Psoas muscle (tissue), 8 donors: ENCODE results near the gene SPECC1. TPM values are rescaled to one million over a fixed set of nuclear protein-coding genes. Genes with fewer than 3 reads are reported as not detected.

Experiments used
- ATAC-seq, 4 donors: fragments of 200-7000 bp; cut with Tn5 transposase; one replicate each; pipeline ENCODE4 v1.9.1; 2020; ENCODE audit warnings: moderate library complexity in 3 of 4, mild to moderate bottlenecking in 2 of 4
- DNase-seq, 2 donors: peaks; one replicate each; pipeline ENCODE4 v3.0.0-alpha.2; 2020
- H3K27ac ChIP-seq: fragments of 200-600 bp; one replicate; pipeline ENCODE4 v1.8.0; 2022
- H3K27me3 ChIP-seq, 3 donors: fragments of 200-600 bp in 1 of 3; one replicate each; pipeline versions ENCODE4 v1.6.1 to v1.8.0; 2013 to 2022; ENCODE audit warnings: low read length in 2 of 3, mild to moderate bottlenecking in 2 of 3, moderate library complexity in 1 of 3; ENCODE audit not compliant: insufficient read depth in 3 of 3
- H3K36me3 ChIP-seq, 2 donors: fragments of 200-600 bp in 1 of 2; one replicate each; pipeline versions ENCODE4 v1.6.1 to v1.8.0; 2013 to 2022; ENCODE audit warnings: low read depth in 1 of 2, mild to moderate bottlenecking in 1 of 2, moderate library complexity in 1 of 2; ENCODE audit not compliant: insufficient read depth in 1 of 2
- H3K4me1 ChIP-seq: fragments of 200-600 bp; one replicate; pipeline ENCODE4 v1.8.0; 2022
- H3K4me3 ChIP-seq: fragments of 200-600 bp; one replicate; pipeline ENCODE4 v1.8.0; 2022; ENCODE audit warnings: mild to moderate bottlenecking
- H3K9me3 ChIP-seq: fragments of 200-600 bp; one replicate; pipeline ENCODE4 v1.8.0; 2022
- WGBS, 3 donors: extraction: QIAGEN DNeasy Blood & Tissue Kit; methylation state at CpG; one replicate each; pipeline versions ENCODE4 v1.1.6 to v1.1.7; 2013; 5-methylcytosine and 5-hydroxymethylcytosine counted together
- intact Hi-C, 2 donors: fragments of 100-400 bp; cut with DNase I; formaldehyde crosslinking; loops; one replicate each; pipeline versions ENCODE4 v1.11.0 to v1.14.2; 2022
- polyA plus RNA-seq, 3 donors: library from polyadenylated mRNA; stranded (reverse); fragments of 200-250 nt; gene quantifications; one replicate each; pipeline ENCODE4 v1.2.3, GENCODE V29; 2013
- total RNA-seq, 4 donors: library from RNA; stranded (reverse); fragmentation: NEBNext Ultra II Directional in 2 of 4; extraction: Animal tissue kit (Norgen Biotek cat#: 25700) in 2 of 4; gene quantifications; one replicate each; pipeline versions ENCODE4 v1.2.1 to v1.2.4, GENCODE V29; 2021 to 2023
- TF ChIP-seq, protein P1 (sequence below): fragments of 200-600 bp; IDR thresholded peaks from one replicate; pipeline ENCODE4 v1.8.0; 2022; ENCODE audit warnings: antibody characterized with exemption
- donor health status: healthy with polysubstance abuse.
- donor health status: DM: no; HTN: no; CAD: no; lungs with moderate emphysema.
- donor health status: Bipolar disorder and iron deficiency.
- donor health status: healthy.
- donor health status: DM: yes; HTN: yes; CAD: no.
- donor health status: DM: no; HTN: no; CAD: no.
- donor health status: DM: no; HTN: no; CAD: no.
- donor health status: DM: yes; HTN: yes; CAD: no.

Gene SPECC1
- total and polyA plus RNA-seq, 7 donors = 2.0 to 11.3 (median 4.7) TPM

DNA sequence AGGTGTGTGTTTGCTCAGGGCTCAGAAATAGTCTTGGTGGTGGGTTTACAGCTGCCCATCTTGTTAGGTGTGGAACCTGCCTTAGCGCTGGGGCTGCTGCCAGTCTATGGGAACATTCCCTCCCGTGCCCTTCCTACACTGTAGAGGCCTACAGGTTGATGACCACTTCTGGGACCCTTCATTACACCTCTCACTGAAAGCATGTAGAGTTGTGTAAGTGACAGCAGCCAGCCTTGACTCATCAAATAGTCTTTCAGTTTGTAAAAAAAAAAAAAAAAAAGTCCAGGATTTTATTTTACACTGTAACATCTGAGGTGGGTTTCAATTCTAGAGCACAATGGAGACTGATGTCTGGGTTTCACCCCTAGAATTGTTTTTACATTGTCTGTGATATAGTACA, 193.9 kb downstream of the SPECC1 start:
- WGBS, 3 donors = 85 to 94% (median 90%) methylated on average over 2 of the region's 2 CpGs
- H3K27me3 ChIP-seq = no peaks in the 10 kb centered on the region
- H3K36me3 ChIP-seq = no peaks in the 10 kb centered on the region
- TF ChIP-seq, protein P1, sequence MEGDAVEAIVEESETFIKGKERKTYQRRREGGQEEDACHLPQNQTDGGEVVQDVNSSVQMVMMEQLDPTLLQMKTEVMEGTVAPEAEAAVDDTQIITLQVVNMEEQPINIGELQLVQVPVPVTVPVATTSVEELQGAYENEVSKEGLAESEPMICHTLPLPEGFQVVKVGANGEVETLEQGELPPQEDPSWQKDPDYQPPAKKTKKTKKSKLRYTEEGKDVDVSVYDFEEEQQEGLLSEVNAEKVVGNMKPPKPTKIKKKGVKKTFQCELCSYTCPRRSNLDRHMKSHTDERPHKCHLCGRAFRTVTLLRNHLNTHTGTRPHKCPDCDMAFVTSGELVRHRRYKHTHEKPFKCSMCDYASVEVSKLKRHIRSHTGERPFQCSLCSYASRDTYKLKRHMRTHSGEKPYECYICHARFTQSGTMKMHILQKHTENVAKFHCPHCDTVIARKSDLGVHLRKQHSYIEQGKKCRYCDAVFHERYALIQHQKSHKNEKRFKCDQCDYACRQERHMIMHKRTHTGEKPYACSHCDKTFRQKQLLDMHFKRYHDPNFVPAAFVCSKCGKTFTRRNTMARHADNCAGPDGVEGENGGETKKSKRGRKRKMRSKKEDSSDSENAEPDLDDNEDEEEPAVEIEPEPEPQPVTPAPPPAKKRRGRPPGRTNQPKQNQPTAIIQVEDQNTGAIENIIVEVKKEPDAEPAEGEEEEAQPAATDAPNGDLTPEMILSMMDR = no peak
- no peak overlapping the region for H3K4me3 ChIP-seq
- no peaks in the 10 kb centered on the region for H3K4me1 ChIP-seq
- no peaks in the 10 kb centered on the region for H3K9me3 ChIP-seq
- intact Hi-C loops = no loop called here
- H3K27ac ChIP-seq = no peak overlapping the region
- DNase-seq (no peak), ATAC-seq (no peak)

GRCh38 chr17:20203761-20204263, 194.7 kb downstream of the SPECC1 start:
- H3K27ac ChIP-seq = no peak overlapping the region
- TF ChIP-seq, protein P1 = no peak
- no peaks in the 10 kb centered on the region for H3K27me3 ChIP-seq
- H3K4me1 ChIP-seq = no peaks in the 10 kb centered on the region
- ATAC-seq (no peak), DNase-seq (no peak)
- intact Hi-C loops = no loop called here
- no peaks in the 10 kb centered on the region for H3K9me3 ChIP-seq
- 81 to 82% (median 81%) methylated on average over 3 of the region's 3 CpGs for WGBS, 3 donors
- no peak overlapping the region for H3K4me3 ChIP-seq
- H3K36me3 ChIP-seq = no peaks in the 10 kb centered on the region

GRCh38 chr17:20205609-20206008, 196.4 kb downstream of the SPECC1 start:
- no peak for ATAC-seq
- intact Hi-C loops = no loop called here
- 79 to 82% (median 79%) methylated on average over 5 of the region's 5 CpGs for WGBS, 3 donors

GRCh38 chr17:20206068-20206467, 196.9 kb downstream of the SPECC1 start:
- TF ChIP-seq, protein P1 = no peak
- WGBS, 3 donors = 82 to 93% (median 84%) methylated on average over 3 of the region's 3 CpGs
- Histone ChIP-seq H3K36me3 (no peaks in the 10 kb centered on the region), H3K4me3 (no peak overlapping the region), H3K27ac (no peak overlapping the region), H3K27me3 (no peaks in the 10 kb centered on the region), H3K9me3 (no peaks in the 10 kb centered on the region), H3K4me1 (no peaks in the 10 kb centered on the region)
- DNase-seq (no peak), ATAC-seq (no peak)
- intact Hi-C loops = no loop called here

More at GRCh38 chr17:20205609-20206008, 196.4 kb downstream of the SPECC1 start:
- H3K27ac ChIP-seq = no peak overlapping the region
- no peak for DNase-seq
- TF ChIP-seq, protein P1 = no peak
- no peaks in the 10 kb centered on the region for H3K4me1 ChIP-seq
- no peaks in the 10 kb centered on the region for H3K36me3 ChIP-seq
- no peaks in the 10 kb centered on the region for H3K9me3 ChIP-seq
- no peaks in the 10 kb centered on the region for H3K27me3 ChIP-seq
- no peak overlapping the region for H3K4me3 ChIP-seq

GRCh38 chr17:20206591-20206990, 197.4 kb downstream of the SPECC1 start:
- H3K27ac ChIP-seq = no peak overlapping the region
- no peak for ATAC-seq
- 64 to 84% (median 69%) methylated on average over 3 of the region's 3 CpGs for WGBS, 3 donors

More at GRCh38 chr17:20206591-20206990, 197.4 kb downstream of the SPECC1 start:
- no peak for DNase-seq
- Histone ChIP-seq H3K4me1 (no peaks in the 10 kb centered on the region), H3K4me3 (no peak overlapping the region), H3K9me3 (no peaks in the 10 kb centered on the region), H3K36me3 (no peaks in the 10 kb centered on the region), H3K27me3 (peaks cover 0 to 1% (median 0%) of the 10 kb centered on the region in 3 donors)
- intact Hi-C loops = no loop called here
- TF ChIP-seq, protein P1 = no peak
